RPMI8226 (cell line): ENCODE measurements around the gene KCTD8.

Experiments used
- DNase-seq: peaks from one replicate; pipeline ENCODE4 v3.0.0-alpha.2; 2015

The KCTD8 gene

DNA sequence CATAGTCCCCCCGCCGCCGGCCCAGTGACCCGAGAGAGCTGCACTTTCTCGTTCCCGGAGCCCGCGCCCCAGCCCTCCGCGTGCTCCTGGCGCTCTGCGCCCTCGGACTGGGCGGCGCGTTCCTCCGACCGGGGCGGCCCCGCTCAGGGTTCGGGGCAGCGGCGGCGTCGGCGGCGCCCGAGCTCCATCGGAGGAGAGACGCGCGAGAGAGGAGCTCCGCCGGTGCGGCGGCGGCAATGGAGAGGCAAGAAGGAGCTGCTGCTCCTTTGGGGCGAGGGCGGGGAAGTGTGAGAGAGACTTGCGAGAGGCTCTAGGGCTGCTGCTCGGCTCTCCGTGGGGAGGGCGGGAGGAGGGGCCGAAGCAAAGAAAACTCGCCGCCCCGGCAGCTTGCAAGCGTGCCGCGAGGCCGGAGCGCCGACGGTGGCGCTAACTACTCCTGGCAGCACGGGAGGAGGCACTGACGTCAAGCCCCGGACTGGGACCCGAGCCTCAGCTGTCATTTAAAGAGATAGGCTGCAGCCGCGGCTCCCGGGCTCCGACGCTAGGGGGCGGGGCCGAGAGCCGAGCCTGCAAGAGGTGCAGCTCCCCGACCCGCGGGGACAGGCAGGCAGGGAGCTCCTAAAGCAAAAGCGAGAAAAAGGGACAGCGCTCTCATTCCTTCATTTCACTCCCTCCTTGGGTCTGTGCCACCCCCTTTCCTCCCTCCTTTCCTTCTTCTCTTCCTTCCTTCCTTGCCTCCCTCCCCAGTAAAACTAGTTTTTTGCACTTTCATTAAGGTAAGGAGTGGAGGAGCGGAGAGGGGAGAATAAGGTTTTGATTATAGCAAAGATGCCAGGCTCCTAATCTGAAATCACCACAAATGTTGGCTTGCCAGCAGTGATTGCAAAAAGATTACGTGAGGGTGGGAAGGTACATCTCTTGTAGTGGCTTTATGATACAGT, at the start of gene KCTD8:
TSS of gene KCTD8 (minus strand) at position 289 of the 941 bp plus-strand sequence.
- DNase-seq, result peak; percentile 64

DNA sequence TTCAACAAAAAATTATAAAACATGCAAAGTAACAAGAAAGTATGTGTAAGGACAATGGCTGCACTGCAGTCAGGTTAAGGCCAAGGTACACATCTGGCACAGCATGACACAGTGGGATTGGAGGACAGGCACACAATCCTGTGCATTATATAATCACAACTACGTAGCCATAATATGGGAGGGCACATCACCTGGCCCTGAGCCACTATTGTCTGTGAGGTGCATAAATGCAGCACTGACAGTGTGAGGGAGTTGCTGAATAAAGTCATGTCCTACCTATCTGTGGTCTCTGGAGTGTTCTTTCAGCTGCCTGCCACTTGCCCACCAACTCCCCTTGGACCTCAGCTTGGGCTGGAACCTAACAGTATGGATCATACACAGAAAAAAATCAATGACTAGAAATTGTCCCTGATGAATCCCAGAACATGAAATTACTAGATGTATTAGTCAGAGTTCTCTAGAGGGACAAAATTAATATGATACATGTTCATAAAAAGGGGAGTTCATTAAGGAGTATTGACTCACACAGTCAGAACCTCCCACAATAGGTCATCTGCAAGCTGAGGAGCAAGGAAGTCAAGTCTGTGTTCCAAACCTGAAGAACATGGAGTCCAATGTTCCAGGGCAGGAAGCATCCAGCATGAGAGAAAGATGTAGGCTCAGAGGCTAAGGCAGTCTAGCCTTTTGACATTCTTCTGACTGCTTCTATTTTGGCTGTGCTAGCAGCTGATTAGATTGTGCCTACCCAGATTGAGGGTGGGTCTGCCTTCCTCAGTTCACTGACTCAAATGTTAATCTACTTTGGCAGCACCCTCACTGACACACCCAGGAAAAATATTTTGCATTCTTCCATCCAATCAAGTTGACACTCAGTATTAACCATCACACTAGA, 46.4 kb upstream of the KCTD8 start:
- no peak for DNase-seq

DNA sequence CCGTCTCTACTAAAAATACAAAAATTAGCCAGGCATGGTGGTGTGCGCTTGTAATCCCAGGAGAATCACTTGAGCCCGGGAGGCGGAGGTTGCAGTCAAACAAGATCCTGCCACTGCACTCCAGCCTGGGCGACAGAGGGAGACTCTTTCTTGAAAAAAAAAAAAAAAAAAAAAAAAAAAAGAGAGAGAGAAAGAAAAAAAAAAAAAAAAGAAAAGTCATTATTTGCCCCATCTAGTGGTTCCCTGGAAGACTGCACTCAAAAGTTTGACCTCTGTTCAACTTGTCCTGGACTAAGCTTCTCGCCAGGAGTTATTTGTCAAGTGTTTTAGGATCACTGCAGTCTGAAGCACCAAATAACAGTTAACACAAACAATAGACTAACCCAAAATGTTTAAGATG, 45.3 kb upstream of the KCTD8 start:
- DNase-seq, result peak; percentile 21

DNA sequence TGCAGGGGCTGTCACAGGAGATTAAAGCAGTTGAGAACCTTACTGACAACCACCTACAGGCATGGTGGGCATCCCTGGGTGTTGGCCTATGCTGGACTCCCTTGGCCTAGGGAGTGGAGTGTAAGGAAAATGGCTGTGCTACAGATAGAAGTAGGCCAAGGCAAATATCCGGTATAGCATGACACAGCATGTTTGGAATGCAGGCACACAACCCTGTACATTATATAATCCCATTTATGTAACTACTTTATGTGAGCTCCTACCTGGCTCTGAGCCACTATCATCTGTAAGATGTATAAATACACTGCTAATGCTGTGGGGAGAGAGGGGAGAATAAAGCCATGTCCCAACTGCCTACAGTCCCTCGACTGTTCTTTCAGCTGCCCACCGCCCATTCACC, 38.7 kb upstream of the KCTD8 start:
- DNase-seq, result no peak

DNA sequence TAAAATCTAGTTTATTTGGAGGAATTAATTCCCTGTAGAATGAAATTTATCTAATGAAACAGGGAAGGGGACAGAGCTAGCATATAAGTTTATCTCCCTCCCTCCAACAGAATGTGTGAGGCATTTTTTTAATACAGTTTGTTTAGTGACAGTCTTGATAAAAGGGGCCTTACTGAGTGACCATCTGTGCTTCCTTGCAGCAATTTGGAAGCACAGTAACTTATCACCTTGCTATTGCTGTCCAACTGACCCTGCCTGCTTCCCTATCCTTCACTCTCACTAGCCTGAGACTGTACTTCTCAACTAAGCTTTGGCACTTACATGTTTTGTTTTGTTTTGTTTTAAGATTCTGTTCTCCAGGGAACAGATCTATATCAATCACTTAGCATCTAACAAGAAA, 31.1 kb upstream of the KCTD8 start:
- DNase-seq, result no peak

DNA sequence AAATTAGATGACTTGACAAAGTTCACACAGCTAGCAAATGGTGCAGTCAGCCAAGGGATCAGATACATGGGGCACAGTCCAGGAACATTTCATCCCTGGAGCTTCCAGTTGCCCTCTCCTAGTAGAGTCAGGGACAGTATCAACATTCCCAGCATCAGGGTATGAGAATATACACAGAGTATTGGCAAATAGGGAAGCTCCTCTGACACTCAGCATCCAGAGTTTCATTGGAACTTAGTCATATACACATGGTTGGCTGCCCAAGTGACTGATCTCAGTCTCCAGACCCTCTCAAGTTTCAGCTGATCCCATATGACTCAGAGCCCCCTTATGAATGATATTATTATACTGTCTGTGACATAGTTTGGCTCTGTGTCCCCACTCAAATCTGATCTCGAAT, 13.7 kb upstream of the KCTD8 start:
- no peak for DNase-seq

DNA sequence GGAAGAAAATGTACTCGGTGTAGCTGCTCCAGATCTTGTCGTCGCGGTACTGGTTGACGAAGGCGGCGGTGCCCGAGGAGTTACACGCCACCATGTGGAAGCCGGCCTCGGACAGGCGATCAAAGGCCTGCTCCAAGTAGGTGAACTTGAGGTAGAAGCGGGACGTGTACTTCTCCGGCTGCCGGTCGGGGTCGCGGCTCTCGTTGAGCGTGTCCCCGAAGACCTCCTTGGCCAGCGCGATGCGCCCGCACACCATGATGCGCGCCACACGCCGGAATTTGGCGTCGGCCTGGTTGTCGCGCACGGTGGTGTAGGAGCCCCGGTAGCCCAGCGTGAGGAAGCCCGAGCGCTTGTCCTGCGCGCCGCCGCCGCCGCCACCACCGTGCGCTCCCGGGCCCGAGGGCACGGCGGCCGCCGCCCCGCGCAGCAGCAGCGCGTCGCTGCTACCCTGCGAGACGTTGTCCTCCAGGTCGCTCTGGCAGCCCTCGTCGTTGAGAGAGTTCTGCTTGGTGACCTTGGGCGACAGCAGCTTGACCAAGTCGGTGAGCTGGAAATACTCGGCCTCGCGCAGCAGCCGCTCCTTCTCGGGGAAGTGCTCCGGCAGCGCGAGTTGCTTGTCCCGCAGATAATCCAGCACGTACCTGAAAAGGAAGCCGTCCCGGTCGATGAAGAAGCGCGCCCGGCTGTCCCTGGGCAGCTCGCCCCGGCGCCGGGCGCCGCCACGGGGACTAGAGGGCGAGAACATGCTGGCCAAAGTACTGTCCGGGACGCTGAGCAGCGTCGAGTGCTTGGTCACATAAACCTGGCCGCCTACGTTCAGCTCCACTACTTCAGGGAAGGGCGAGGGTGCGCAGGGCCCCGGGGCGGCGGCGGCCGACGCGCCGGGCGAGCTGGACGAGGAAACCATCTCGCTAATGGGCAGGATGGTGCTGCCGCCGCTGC, 775 bp downstream of the KCTD8 start:
- no peak for DNase-seq

DNA sequence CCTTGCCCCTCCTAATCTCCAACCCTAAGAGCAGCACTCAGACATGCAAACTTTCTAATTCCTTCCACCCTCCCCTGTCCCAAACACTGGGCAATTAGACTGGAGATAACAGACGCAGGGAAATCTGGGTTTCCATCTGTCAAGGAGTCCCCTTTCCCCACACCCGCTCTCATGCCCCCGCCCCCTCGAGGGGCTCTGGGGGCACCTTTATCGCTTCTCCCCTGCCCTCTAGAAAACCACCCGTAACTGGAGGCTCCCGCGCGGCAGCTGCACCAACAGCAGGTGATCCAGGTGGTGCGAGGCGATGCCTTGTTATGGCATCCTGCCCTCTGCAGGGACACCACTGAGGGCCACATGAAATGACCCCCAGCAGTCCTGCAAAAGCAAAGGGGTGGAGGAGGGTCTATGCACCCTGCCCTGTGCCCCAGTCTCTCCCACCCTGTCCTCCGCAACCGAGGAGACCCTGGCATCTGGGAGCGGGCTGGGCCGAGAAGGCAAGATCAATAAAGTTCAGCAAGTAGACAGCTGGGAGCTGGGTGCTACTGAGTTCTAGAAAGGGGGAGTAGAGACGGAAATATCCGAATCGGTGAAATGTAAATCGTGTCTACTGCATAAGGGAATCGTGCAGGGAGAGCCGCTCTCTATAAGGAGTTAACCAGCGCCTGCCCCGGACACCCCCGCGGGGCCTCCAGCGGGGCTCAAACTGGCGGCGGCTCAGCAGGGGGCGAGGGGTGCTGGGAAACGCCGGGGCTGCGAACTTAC, 1.6 kb downstream of the KCTD8 start:
- no peak for DNase-seq

DNA sequence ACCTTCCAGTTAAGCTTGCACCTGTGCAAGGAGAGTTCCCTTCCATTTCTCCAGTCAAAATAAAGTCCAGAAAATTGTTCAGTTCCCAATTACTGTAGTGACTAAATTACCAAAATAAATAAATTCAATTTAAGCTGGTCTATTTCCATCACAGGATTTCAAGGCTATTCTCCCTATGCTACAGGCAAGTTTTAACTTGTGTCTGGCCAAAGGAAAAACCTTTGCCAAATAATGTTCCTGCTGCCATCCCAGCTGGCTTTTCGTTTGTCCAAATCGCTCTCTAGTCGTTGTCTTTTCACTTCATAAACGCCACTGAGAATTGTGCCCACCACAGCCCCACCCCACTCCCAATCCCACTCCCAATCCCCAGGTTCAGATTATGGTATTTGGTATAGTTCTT, 2.4 kb downstream of the KCTD8 start:
- no peak for DNase-seq

DNA sequence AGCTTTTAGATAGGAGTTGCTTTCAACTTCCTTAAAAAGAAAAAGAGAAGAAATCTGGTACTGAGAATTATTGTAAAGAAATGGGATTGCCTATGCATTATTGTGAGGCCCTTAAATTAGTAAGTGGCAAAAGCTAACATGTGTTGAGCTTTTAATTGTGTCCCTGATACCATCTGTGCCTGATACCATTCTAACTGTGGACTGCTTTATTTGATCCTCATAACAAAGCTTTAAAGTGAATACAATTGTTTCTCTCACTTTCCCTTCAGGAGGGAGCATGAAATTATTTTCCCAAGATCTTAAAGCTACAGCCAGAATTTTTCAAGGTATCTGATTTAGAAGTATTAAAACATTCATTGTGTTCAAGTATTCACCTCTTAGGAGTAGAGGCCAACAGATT, 9.9 kb downstream of the KCTD8 start:
- DNase-seq, result no peak

DNA sequence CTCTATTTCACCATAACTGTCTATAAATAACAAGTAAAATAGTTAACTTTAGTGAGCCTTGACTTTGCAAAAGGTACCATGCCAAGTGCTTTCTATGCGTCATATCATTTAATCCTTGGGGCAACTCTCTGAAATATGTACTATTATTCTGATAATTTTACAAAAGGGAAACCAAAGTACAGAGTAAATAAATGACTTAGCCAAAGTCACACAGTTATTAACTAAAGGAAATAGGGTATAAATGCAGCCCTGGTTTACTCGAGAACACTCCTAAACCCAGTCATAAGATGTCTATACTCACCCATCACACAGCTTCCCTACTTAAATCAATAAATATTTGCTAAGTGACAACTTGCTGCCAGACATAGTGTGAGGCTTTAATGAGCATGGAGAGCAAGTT, 14.4 kb downstream of the KCTD8 start:
- DNase-seq, result no peak

DNA sequence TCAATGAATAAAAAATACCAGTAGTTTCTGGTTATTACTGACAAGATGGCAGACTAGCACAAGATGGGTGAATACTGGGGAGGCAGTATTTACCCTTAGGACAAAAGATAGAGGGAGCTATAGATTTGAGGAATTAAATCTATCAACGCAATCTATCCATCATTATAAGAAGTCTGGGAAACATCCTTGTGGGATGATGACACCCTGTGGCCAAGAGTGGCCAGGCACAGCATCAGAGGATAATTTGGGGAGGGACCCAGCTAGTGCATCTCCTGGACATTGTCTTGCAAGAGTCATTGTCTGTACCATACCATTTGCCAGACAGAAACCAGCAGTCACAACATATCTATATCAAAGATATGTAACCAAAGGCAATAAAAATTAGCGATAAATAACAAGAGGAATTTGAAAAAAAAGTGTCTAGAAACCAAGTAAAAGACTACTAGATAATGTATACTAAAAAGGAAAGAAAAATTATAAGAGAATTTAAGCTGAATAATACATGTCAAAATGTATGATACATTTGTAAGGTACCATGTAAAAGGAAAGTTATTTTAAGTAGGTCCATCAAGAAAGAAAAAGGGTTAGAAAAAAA, 22.9 kb downstream of the KCTD8 start:
- DNase-seq, result no peak

DNA sequence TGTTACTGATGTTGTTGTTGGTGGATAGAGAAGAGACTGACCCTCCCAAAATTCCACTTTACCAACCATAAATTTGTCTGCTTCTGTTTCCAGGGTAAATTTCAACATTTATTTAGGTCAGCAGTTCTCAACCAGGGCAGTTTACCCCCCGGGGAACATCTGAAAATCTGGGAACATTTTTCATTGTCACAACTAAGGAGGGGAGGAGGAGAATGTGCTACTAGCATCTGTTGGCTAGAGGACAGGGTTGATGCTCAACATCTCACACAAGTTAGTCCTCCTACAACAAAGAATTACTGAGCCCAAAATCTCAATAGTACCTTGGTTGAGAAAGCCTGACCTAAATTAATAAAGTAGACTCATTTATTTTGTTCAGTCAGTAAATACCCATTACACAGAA, 25.7 kb downstream of the KCTD8 start:
- DNase-seq, result no peak

DNA sequence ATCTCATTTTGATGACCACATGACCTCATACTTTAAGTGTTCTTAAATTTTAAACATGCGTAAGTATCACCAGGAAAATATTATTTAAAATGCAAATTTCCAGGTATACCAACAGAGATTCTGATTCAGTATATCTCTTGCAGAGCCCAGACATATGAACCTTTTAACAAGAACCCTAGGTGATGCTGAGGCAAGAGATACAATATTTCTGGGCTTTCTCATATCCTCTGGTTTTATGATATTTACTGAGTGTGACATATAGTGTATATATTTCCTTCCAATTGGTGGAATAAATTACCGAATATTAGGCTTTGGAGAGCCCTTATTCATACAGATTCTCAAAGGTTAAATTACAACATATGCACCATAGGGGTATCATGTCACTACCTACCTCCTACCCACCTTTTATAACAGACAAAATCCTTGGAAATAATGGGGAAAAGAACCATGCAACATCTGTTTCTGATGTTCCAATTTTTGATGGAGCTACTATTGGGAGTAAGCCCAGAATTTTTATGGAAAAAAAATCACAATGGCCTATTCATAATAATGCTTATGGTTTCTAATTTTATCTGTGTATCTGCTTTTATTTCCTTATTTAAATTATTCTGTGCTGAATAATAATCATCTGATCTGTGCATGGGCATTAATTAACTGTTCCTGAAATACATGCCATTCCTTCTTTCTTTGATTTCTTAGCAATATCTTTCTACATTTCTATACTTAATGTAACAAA, 27.1 kb downstream of the KCTD8 start:
- no peak for DNase-seq

DNA sequence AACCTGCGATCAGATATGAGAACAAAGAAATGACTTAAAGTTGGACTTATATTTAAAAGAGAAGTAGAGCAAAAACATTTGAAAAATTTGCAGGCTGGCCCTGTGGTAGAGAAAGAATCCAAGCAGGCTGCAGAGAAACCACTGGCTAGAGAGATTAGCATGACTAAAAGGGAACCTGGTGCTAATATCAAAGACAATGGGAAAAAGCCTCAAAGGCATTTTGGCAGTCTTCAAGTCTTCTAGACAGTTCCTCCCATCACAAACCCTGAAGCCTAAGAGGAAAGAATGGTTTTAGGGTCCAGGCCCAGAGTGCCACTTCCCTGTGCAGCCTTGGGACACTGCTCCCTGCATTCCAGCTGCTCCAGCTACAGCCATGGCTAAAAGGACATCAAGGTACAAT, 33.4 kb downstream of the KCTD8 start:
- no peak for DNase-seq

DNA sequence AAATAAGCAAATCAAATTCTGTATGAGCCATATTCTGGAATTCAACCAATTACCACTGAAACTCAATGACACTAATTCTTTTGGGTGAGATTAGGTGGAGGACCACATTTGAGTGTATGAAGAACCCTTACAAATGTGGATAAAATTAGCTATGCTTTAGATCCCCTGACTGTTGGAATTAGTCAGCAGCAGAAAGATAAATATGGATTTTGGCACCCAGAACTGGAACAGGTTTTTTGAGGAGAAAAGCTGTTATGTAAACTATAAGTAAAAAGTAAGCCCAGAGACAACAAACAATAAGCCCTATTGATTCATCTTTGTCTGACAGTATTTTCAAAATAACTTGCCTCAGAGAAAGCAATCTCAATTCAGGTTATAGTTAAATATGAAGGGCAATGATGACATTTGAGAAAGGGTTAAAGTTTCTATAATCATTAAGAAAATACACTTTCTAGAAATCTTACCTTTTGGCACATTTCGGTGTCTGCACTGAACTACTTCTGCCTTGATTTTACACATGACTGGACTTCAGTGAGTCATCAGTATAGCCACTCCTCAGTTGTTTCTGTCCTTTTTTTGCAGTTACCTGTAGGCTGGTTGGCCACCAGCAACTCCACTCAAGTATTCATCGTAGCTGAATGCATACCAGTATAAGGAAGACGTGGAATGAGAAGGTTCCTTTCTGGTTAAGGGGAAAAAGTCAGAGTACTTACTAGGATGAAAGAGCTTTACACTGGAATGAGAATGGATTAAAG, 80.0 kb downstream of the KCTD8 start:
- DNase-seq, result no peak

DNA sequence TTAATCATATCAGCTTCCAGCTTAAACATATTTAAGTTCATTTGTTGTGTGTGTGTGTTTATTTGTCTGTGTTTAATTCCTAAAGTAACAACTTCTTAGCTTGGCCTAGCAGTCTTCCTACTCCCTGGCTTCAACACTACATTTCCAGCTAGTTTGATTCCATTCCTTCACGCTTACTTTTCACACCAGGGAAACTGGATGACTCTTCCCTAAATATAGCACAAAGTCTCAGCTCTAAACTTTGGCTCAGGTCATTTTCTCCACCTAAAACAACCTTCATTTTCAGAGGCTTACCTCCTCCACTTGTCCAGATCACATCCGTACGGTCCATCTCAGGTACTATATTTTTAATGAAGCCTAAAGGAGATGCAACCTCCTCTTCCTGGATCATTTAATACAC, 94.4 kb downstream of the KCTD8 start:
- DNase-seq, result no peak

DNA sequence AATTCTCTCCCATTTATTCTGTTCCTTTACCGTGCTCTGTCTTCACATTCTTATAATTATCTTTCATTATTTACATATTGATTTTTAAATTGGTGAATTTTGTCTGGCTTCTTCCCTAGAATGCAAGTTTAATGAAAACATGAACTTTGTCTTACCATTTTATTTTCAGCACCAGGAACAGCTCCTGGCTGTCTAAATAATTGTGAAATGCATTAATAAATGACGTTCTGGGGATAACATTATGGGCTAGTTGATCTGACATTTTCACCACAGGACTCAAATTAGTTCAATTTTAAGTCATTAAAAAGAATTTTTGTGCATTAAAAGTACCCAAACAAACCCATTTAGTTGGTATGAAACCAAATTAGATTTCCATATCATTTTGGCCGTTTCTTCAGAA, 97.5 kb downstream of the KCTD8 start:
- no peak for DNase-seq

DNA sequence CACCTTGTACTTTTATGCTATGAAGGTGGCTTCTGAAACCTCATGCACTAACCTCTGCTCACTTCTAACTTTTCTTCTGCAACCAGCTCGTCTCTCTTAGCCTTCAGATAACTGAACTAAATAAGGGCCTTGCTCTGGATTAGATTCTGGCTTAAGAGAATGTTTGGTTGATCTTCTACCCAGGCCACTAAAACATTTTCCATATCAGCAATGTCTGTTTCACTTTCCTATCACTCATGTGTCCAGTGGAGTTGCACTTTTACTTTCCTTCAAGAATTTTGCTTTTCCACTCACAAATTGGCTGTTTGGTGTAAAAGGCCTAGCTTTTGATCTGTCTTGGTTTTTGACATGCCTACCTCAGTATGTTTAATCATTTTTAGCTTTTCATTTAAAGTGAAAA, 105.8 kb downstream of the KCTD8 start:
- DNase-seq, result no peak

DNA sequence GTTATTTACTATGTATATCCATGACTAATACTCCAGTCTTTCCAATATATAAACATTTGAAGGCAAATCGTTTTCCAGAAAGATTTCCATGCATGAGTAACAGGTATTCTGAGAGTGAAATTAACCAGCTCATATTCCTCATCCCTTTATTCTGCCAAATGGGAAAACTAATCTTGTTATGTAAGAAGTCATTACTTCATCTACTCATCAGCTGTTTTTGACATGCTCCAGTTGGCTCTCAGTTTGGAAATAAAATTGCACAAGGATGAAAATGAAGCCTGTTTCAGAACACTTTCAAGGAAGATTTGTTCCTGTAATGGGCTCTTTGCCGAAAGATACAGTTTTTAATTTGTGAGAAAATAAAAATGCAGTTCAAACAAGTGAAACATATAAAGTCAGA, 121.9 kb downstream of the KCTD8 start:
- DNase-seq, result no peak
